H1 (cell line): ENCODE measurements around the gene ELOVL6. TPM values are rescaled to one million over a fixed set of nuclear protein-coding genes. Genes with fewer than 3 reads are reported as not detected.

Experiments
- CTCF ChIA-PET: fragments of 300-600 bp; sonication (Branson Sonifier 250); formaldehyde crosslinking; loops from one replicate; lab custom pipeline; 2021; ENCODE audit not compliant: partially characterized antibody; lab: Charles Lee
- POLR2A ChIA-PET: fragments of 300-600 bp; sonication (Branson Sonifier 250); formaldehyde crosslinking; loops from one replicate; lab custom pipeline; 2021; ENCODE audit warnings: inconsistent platforms; ENCODE audit not compliant: partially characterized antibody; lab: Charles Lee
- DNase-seq, 2 experiments: peaks; one replicate each; pipeline versions ENCODE4 v3.0.0 to v3.0.0-alpha.2; 2010 to 2022; ENCODE audit warnings: low spot score in 2 of 2, low read depth in 1 of 2, mixed read lengths in 1 of 2
- FAIRE-seq: peaks from 2 replicates; lab custom pipeline; 2011; peaks lifted over from hg19 to GRCh38; lab: Jason Lieb, UNC
- H2AFZ ChIP-seq: 2 replicates; pipeline ENCODE4 v1.8.1; 2012; ENCODE audit warnings: low read length, inconsistent platforms
- H2AK5ac ChIP-seq: 2 replicates; pipeline ENCODE4 v1.6.1; 2013; ENCODE audit warnings: low read depth, low read length
- H2BK120ac ChIP-seq: replicated peaks from 2 replicates; pipeline ENCODE3; 2013; ENCODE audit warnings: low read depth, low read length, inconsistent platforms
- H2BK12ac ChIP-seq: 2 replicates; pipeline ENCODE4 v1.6.1; 2013; ENCODE audit warnings: low read depth, low read length
- H2BK15ac ChIP-seq: 2 replicates; pipeline ENCODE4 v1.6.1; 2013; ENCODE audit warnings: low read length
- H2BK20ac ChIP-seq: 2 replicates; pipeline ENCODE4 v1.6.1; 2013; ENCODE audit warnings: low read length
- H2BK5ac ChIP-seq: 2 replicates; pipeline ENCODE4 v1.6.1; 2013; ENCODE audit warnings: low read depth, low read length
- H3K14ac ChIP-seq: 2 replicates; pipeline ENCODE4 v1.6.1; 2013; ENCODE audit warnings: inconsistent platforms; ENCODE audit not compliant: insufficient read length
- H3K18ac ChIP-seq: 2 replicates; pipeline ENCODE4 v1.6.1; 2013; ENCODE audit warnings: low read length; ENCODE audit errors: extremely low read depth
- H3K23ac ChIP-seq: 2 replicates; pipeline ENCODE4 v1.6.1; 2013; ENCODE audit warnings: inconsistent platforms; ENCODE audit not compliant: insufficient read length
- H3K23me2 ChIP-seq: 2 replicates; pipeline ENCODE4 v1.6.1; 2013; ENCODE audit warnings: low read depth, low read length
- H3K27ac ChIP-seq: 2 replicates; pipeline ENCODE4 v1.6.1; 2011; ENCODE audit warnings: low read depth, low read length, inconsistent platforms
- H3K27me3 ChIP-seq, 4 experiments: replicated peaks in 1 of 4; 1 replicate in 1 of 4; 2 replicates in 3 of 4; pipeline versions ENCODE4 v1.6.1 to v1.8.1; 2011 to 2013; ENCODE audit warnings: low read length in 3 of 4, mild to moderate bottlenecking in 3 of 4, inconsistent platforms in 2 of 4, mixed read lengths in 2 of 4, moderate library complexity in 1 of 4; ENCODE audit not compliant: control insufficient read depth in 3 of 4, insufficient read depth in 3 of 4; ENCODE audit errors: extremely low read depth in 1 of 4
- H3K36me3 ChIP-seq, 4 experiments: 2 replicates each; pipeline versions ENCODE4 v1.6.1 to v1.8.1; 2011 to 2013; ENCODE audit warnings: mild to moderate bottlenecking in 4 of 4, low read length in 3 of 4, moderate library complexity in 2 of 4, control low read depth in 1 of 4, inconsistent platforms in 1 of 4; ENCODE audit not compliant: insufficient read depth in 4 of 4, control insufficient read depth in 2 of 4
- H3K4ac ChIP-seq: replicated peaks from 2 replicates; pipeline ENCODE3; 2013; ENCODE audit warnings: low read length, low read depth, mixed read lengths, inconsistent platforms; ENCODE audit not compliant: insufficient read length
- H3K4me1 ChIP-seq, 4 experiments: replicated peaks in 1 of 4; 1 replicate in 1 of 4; 2 replicates in 3 of 4; pipeline versions ENCODE4 v1.6.1 to v1.8.1; 2011 to 2013; ENCODE audit warnings: low read length in 3 of 4, inconsistent platforms in 2 of 4, mixed read lengths in 1 of 4; ENCODE audit not compliant: insufficient read depth in 4 of 4, control insufficient read depth in 3 of 4
- H3K4me2 ChIP-seq, 2 experiments: 2 replicates each; pipeline versions ENCODE4 v1.6.1 to v1.8.1; 2011 to 2013; ENCODE audit warnings: low read depth in 2 of 2, low read length in 2 of 2, control low read depth in 1 of 2, inconsistent platforms in 1 of 2, mild to moderate bottlenecking in 1 of 2; ENCODE audit not compliant: insufficient read depth in 1 of 2
- H3K4me3 ChIP-seq, 4 experiments: fragments of 200-600, 300-600 bp in 1 of 4; sonication (generic), shearing (Covaris generic), sonication (Bioruptor Twin) in 1 of 4; 2 replicates each; pipeline versions ENCODE4 v1.5.1 to v1.8.1; 2011 to 2016; ENCODE audit warnings: low read length in 4 of 4, low read depth in 3 of 4, control low read depth in 2 of 4, inconsistent platforms in 2 of 4, mild to moderate bottlenecking in 2 of 4, mixed read lengths in 1 of 4, moderate library complexity in 1 of 4; ENCODE audit not compliant: insufficient read depth in 2 of 4; ENCODE audit errors: extremely low read depth in 1 of 4
- H3K56ac ChIP-seq: replicated peaks from 2 replicates; pipeline ENCODE3; 2013; ENCODE audit warnings: low read depth, mild to moderate bottlenecking, mixed read lengths, low read length, inconsistent platforms; ENCODE audit not compliant: insufficient read length
- H3K79me1 ChIP-seq: 2 replicates; pipeline ENCODE4 v1.6.1; 2013; ENCODE audit warnings: low read depth, low read length, control low read depth
- H3K79me2 ChIP-seq, 2 experiments: 2 replicates each; pipeline versions ENCODE4 v1.6.1 to v1.8.1; 2012 to 2013; ENCODE audit warnings: low read length in 2 of 2, mild to moderate bottlenecking in 2 of 2, inconsistent platforms in 1 of 2; ENCODE audit not compliant: insufficient read depth in 2 of 2, control insufficient read depth in 1 of 2
- H3K9ac ChIP-seq, 4 experiments: replicated peaks in 1 of 4; 1 replicate in 1 of 4; 2 replicates in 3 of 4; pipeline versions ENCODE4 v1.6.1 to v1.8.1; 2011 to 2013; ENCODE audit warnings: low read depth in 3 of 4, low read length in 3 of 4, control low read depth in 2 of 4, mild to moderate bottlenecking in 2 of 4, moderate library complexity in 2 of 4, inconsistent platforms in 1 of 4; ENCODE audit errors: extremely low read depth in 1 of 4
- H3K9me3 ChIP-seq, 2 experiments: 2 replicates each; pipeline versions ENCODE4 v1.6.1 to v1.8.1; 2012 to 2013; ENCODE audit warnings: mild to moderate bottlenecking in 2 of 2, moderate library complexity in 2 of 2, control low read depth in 1 of 2, inconsistent platforms in 1 of 2, low read depth in 1 of 2, low read length in 1 of 2, mixed read lengths in 1 of 2; ENCODE audit not compliant: insufficient read depth in 2 of 2
- H4K20me1 ChIP-seq, 2 experiments: replicated peaks in 1 of 2; 2 replicates each; pipeline versions ENCODE3 to v1.8.1; 2011 to 2013; ENCODE audit warnings: inconsistent platforms in 2 of 2, low read length in 2 of 2, mild to moderate bottlenecking in 1 of 2; ENCODE audit not compliant: insufficient read depth in 2 of 2, control insufficient read depth in 1 of 2
- H4K5ac ChIP-seq: 2 replicates; pipeline ENCODE4 v1.6.1; 2013; ENCODE audit warnings: low read length, low read depth, mixed read lengths, inconsistent platforms; ENCODE audit not compliant: insufficient read length
- H4K8ac ChIP-seq: 2 replicates; pipeline ENCODE4 v1.8.0; 2013; ENCODE audit warnings: mild to moderate bottlenecking, moderate library complexity, low read length, inconsistent platforms; ENCODE audit not compliant: insufficient read depth; ENCODE audit errors: extremely low read depth
- H4K91ac ChIP-seq: replicated peaks from 2 replicates; pipeline ENCODE3; 2013; ENCODE audit warnings: low read length, mixed read lengths, inconsistent platforms; ENCODE audit not compliant: insufficient read length
- BACH1 ChIP-seq: IDR thresholded peaks from 2 replicates; pipeline ENCODE4 v1.6.1; 2012; ENCODE audit warnings: low read length, improper control_type of control experiment
- CBX8 ChIP-seq: fragments of 300-800, 300-1000 bp; sonication (generic); IDR thresholded peaks from 2 replicates; pipeline ENCODE4 v1.7.1; 2016; ENCODE audit warnings: low read depth, low read length, borderline replicate concordance
- RAD21 ChIP-seq, 2 experiments: IDR thresholded peaks in 1 of 2; conservative IDR thresholded peaks in 1 of 2; 2 replicates each; pipeline ENCODE4 v1.6.1; 2011; ENCODE audit warnings: low read depth in 2 of 2, low read length in 2 of 2, improper control_type of control experiment in 1 of 2, inconsistent platforms in 1 of 2, mild to moderate bottlenecking in 1 of 2, moderate library complexity in 1 of 2
- SUZ12 ChIP-seq: fragments of 200-600 bp; sonication (generic); IDR thresholded peaks from 2 replicates; pipeline ENCODE4 v1.6.1; 2012; ENCODE audit warnings: mild to moderate bottlenecking, inconsistent platforms, low read length, moderate library complexity, mixed read lengths
- WGBS, 2 experiments: shearing (Covaris generic) in 1 of 2; methylation state at CpG; one replicate each; pipeline versions ENCODE4 v1.1.6 to v1.1.7; 2013 to 2015; ENCODE audit warnings: low lambda C conversion rate in 2 of 2, mixed read lengths in 2 of 2, inconsistent platforms in 1 of 2, low coverage in 1 of 2, missing lambda C conversion rate in 1 of 2; ENCODE audit not compliant: insufficient replicate concordance in 2 of 2, insufficient coverage in 1 of 2, insufficient read length in 1 of 2; ENCODE audit errors: extremely low coverage in 1 of 2, missing lambda C conversion rate in 1 of 2; 5-methylcytosine and 5-hydroxymethylcytosine counted together
- polyA plus RNA-seq, 7 experiments: library from polyadenylated mRNA; depleted of rRNA in 3 of 7; stranded (reverse) in 5 of 7; unstranded in 2 of 7; fragments of >200 nt in 5 of 7; fragments of 200-250 nt in 2 of 7; gene quantifications; 1 replicate in 5 of 7; 2 replicates in 1 of 7; 4 replicates in 1 of 7; pipeline versions ENCODE4 v1.2.1 to v1.2.3, GENCODE V29; 2011 to 2013; ENCODE audit warnings: missing spikeins in 2 of 7, mixed read lengths in 2 of 7
- total RNA-seq: library from RNA; stranded (reverse); fragmentation: NEBNext Ultra II Directional; extraction: Animal tissue kit (Norgen Biotek cat#: 25700); gene quantifications from 2 replicates; pipeline ENCODE4 v1.2.1, GENCODE V29; 2021

ELOVL6 gene
- total and polyA plus RNA-seq, 2 of the 8 experiments (the other 6 are each of a cell fraction or from before 2014, with no cell fraction given), result 27.8 to 86.6 TPM

GRCh38 chr4:110109455-110109854 lies 89.0 kb downstream of the ELOVL6 start:
- no peak overlapping the region for H3K4me2 ChIP-seq
- no peak overlapping the region for H2AFZ ChIP-seq
- ChIA-PET POLR2A (no interaction called here), CTCF (interaction anchor here (0.7 to 1.0 kb wide), 2 partner anchors 24 to 38 kb away, joined by 3 to 4 read pairs; no protein-coding TSS in a partner anchor)
- WGBS, 2 experiments, result 87% methylated on average over 3 of the region's 3 CpGs; no CpG with 5 or more reads in 1 of the 2 experiments
- H2AK5ac ChIP-seq, result no peak overlapping the region
- no peak for TF ChIP-seq SUZ12
- TF ChIP-seq BACH1, result no peak
- TF ChIP-seq RAD21 (IDR thresholded peaks at IDR 0.05 in 1 of 2, conservative IDR thresholded peaks at IDR 0.05 in 1 of 2; ENCODE audit: low read depth in 2 of 2, low read length in 2 of 2), result no peak
- TF ChIP-seq CBX8, result no peak
- no peak overlapping the region for H3K56ac ChIP-seq
- peaks cover 3% of the 10 kb centered on the region; the same call in 1 of the 2 replicates for H3K79me1 ChIP-seq
- H4K8ac ChIP-seq, result no peak overlapping the region
- no peak overlapping the region for H2BK20ac ChIP-seq
- H3K23ac ChIP-seq, result no peak overlapping the region
- 0 out of 2 replicates have a peak overlapping the region, but pooled peaks have one; percentile 1 for H3K27ac ChIP-seq
- H4K91ac ChIP-seq, result no peak overlapping the region
- H4K5ac ChIP-seq, result no peak overlapping the region
- H3K23me2 ChIP-seq, result no peaks in the 10 kb centered on the region; the same call in 1 of the 2 replicates
- no peak overlapping the region for H3K9ac ChIP-seq
- H3K18ac ChIP-seq, result no peak overlapping the region
- no peak overlapping the region for H3K14ac ChIP-seq
- no peak for FAIRE-seq
- no peak overlapping the region for H2BK120ac ChIP-seq
- H2BK5ac ChIP-seq, result no peak overlapping the region
- peaks cover 0 to 8% (median 2%) of the 10 kb centered on the region in 4 experiments; a peak in 2 of 8 replicates for H3K36me3 ChIP-seq
- no peaks in the 10 kb centered on the region for H3K9me3 ChIP-seq
- no peaks in the 10 kb centered on the region for H3K27me3 ChIP-seq
- peaks cover 0 to 58% of the 10 kb centered on the region in 2 experiments; a peak in 3 of 4 replicates for H3K79me2 ChIP-seq
- H3K4ac ChIP-seq, result no peak overlapping the region
- H2BK15ac ChIP-seq, result no peak overlapping the region
- peaks cover 0 to 21% (median 13%) of the 10 kb centered on the region in 4 experiments; a peak in 5 of 7 replicates for H3K4me1 ChIP-seq
- H2BK12ac ChIP-seq, result no peak overlapping the region
- H3K4me3 ChIP-seq, result no peak overlapping the region
- peaks cover 0 to 4% of the 10 kb centered on the region in 2 experiments for H4K20me1 ChIP-seq
- DNase-seq, result no peak
